NCI-H1092 treated with DMSO at 0.1 percent for 48 hours (cell line): ENCODE measurements around the gene PRDM10.

ENCODE experiments used
- DNase-seq: peaks from one replicate; lab custom pipeline; 2025; lab: John Stamatoyannopoulos, UW

Gene PRDM10

GRCh38 chr11:129946256-129946655 is 56.4 kb downstream of the PRDM10 start:
- DNase-seq, result no peak

- no peak for DNase-seq
Measured at GRCh38 chr11:129945373-129945772, 57.3 kb downstream of the PRDM10 start.

- no peak for DNase-seq
Measured at GRCh38 chr11:129944696-129945095, 57.9 kb downstream of the PRDM10 start.

GRCh38 chr11:129943036-129943435 is 59.6 kb downstream of the PRDM10 start:
- DNase-seq, result no peak

GRCh38 chr11:129939510-129939909 is 63.1 kb downstream of the PRDM10 start:
- DNase-seq, result no peak

GRCh38 chr11:129938764-129939163 is 63.9 kb downstream of the PRDM10 start:
- DNase-seq, result no peak

- no peak for DNase-seq
Measured at GRCh38 chr11:129937592-129938238, 64.9 kb downstream of the PRDM10 start.

- no peak for DNase-seq
Measured at GRCh38 chr11:129935723-129936122, 66.9 kb downstream of the PRDM10 start.

GRCh38 chr11:129933891-129934290 is 68.7 kb downstream of the PRDM10 start:
- DNase-seq, result no peak

- no peak for DNase-seq
Measured at GRCh38 chr11:129933262-129933661, 69.4 kb downstream of the PRDM10 start.

- no peak for DNase-seq
Measured at GRCh38 chr11:129932381-129933067, 70.1 kb downstream of the PRDM10 start.

GRCh38 chr11:129930743-129931142 is 71.9 kb downstream of the PRDM10 start:
- no peak for DNase-seq

- DNase-seq, result no peak
Measured at GRCh38 chr11:129930296-129930695, 72.3 kb downstream of the PRDM10 start.

- DNase-seq, result no peak
Measured at GRCh38 chr11:129929721-129930120, 72.9 kb downstream of the PRDM10 start.

- no peak for DNase-seq
Measured at GRCh38 chr11:129928923-129929692, 73.5 kb downstream of the PRDM10 start.

- no peak for DNase-seq
Measured at GRCh38 chr11:129922674-129923073, 80.0 kb downstream of the PRDM10 start.

GRCh38 chr11:129918361-129918760 is 84.3 kb downstream of the PRDM10 start:
- DNase-seq, result no peak

- DNase-seq, result no peak
Measured at GRCh38 chr11:129917231-129917630, 85.4 kb downstream of the PRDM10 start.

- no peak for DNase-seq
Measured at GRCh38 chr11:129911298-129911697, 91.3 kb downstream of the PRDM10 start.

- no peak for DNase-seq
Measured at GRCh38 chr11:129910360-129910759, 92.3 kb downstream of the PRDM10 start.

- DNase-seq, result no peak
Measured at GRCh38 chr11:129905402-129905801, 97.2 kb downstream of the PRDM10 start.

- no peak for DNase-seq
Measured at GRCh38 chr11:129896062-129896461, 106.6 kb downstream of the PRDM10 start.
